ENCODE data around the gene SLC44A1. TPM values are rescaled to one million over a fixed set of nuclear protein-coding genes. Genes with fewer than 3 reads are reported as not detected.

Gene SLC44A1
- polyA plus RNA-seq, 3 donors: 6.9 to 52.1 (median 46.5) TPM

DNA sequence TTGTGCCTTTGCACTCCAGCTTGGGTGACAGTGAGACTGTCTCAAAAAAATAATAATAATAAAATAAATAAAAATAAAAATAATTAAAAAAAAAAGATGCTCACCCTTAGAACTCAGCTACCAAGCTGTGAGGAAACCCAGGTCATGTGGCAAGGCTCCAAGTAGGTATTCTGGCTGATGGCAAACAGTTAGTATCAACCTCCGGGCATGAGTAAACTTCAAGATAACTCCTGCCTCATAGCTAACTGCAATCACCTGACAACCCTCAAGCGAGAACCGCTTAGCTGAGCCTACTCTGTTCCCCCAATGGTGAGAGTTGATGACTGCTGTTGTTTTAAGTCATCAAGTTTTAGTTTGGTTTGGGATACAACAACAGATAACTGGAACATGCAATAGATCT lies 6.1 kb upstream of the SLC44A1 start:
- no peak for DNase-seq
- H3K4me2 ChIP-seq (replicated peaks; ENCODE audit: extremely low read depth, low read length, poor library complexity, severe bottlenecking): no peak overlapping the region
- H3K4me3 ChIP-seq (replicated peaks in 1 of 3; ENCODE audit: low read depth in 2 of 3, low read length in 3 of 3): no peak overlapping the region
- H3K36me3 ChIP-seq (replicated peaks in 1 of 2; ENCODE audit: control insufficient read depth in 1 of 2, insufficient read depth in 2 of 2, low read length in 2 of 2): no peaks in the 10 kb centered on the region
- WGBS (ENCODE audit: insufficient coverage): no CpG with 5 or more reads among the region's 3 CpGs
- peaks cover 3 to 14% of the 10 kb centered on the region in 2 donors for H3K4me1 ChIP-seq (ENCODE audit: control insufficient read depth in 1 of 2, insufficient read depth in 2 of 2, low read length in 2 of 2)
- intact Hi-C loops (cut with micrococcal nuclease): no loop called here
- no peaks in the 10 kb centered on the region for H4K20me1 ChIP-seq (ENCODE audit: insufficient read depth, low read length)
- H3K9ac ChIP-seq (ENCODE audit: insufficient read depth, low read length, poor library complexity, severe bottlenecking): no peak overlapping the region
- H3K27ac ChIP-seq (ENCODE audit: low read depth in 1 of 2, low read length in 2 of 2): no peak overlapping the region
- Mint-ChIP-seq H3K36me3 (no peaks in the 10 kb centered on the region), H3K4me3 (no peak overlapping the region), H3K27ac (no peak overlapping the region), H3K27me3 (ENCODE audit: low read depth in 3 of 3) (peaks cover 0 to 3% (median 3%) of the 10 kb centered on the region in 3 donors), H3K4me1 (peaks cover 18% of the 10 kb centered on the region), H3K9me3 (no peaks in the 10 kb centered on the region)
- H2AFZ ChIP-seq (ENCODE audit: insufficient read depth, low read depth, low read length, poor library complexity, severe bottlenecking): no peak overlapping the region
- no peaks in the 10 kb centered on the region for H3K9me3 ChIP-seq (replicated peaks in 1 of 2; ENCODE audit: control insufficient read depth in 1 of 2, insufficient read depth in 1 of 2, low read length in 2 of 2)
- TF ChIP-seq, protein P1, sequence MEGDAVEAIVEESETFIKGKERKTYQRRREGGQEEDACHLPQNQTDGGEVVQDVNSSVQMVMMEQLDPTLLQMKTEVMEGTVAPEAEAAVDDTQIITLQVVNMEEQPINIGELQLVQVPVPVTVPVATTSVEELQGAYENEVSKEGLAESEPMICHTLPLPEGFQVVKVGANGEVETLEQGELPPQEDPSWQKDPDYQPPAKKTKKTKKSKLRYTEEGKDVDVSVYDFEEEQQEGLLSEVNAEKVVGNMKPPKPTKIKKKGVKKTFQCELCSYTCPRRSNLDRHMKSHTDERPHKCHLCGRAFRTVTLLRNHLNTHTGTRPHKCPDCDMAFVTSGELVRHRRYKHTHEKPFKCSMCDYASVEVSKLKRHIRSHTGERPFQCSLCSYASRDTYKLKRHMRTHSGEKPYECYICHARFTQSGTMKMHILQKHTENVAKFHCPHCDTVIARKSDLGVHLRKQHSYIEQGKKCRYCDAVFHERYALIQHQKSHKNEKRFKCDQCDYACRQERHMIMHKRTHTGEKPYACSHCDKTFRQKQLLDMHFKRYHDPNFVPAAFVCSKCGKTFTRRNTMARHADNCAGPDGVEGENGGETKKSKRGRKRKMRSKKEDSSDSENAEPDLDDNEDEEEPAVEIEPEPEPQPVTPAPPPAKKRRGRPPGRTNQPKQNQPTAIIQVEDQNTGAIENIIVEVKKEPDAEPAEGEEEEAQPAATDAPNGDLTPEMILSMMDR (IDR thresholded peaks at IDR 0.05): no peak
- no peaks in the 10 kb centered on the region for H3K79me2 ChIP-seq (ENCODE audit: insufficient read depth, low read length)
- no peaks in the 10 kb centered on the region for H3K27me3 ChIP-seq (ENCODE audit: control insufficient read depth in 2 of 2, insufficient read depth in 2 of 2, low read length in 2 of 2)

GRCh38 chr9:105241356-105242043 lies 3.0 kb upstream of the SLC44A1 start:
- intact Hi-C loops (cut with micrococcal nuclease): loop anchor here in 1 of 2 donors (10.0 kb wide), 2 partner anchors 47 to 317 kb away; partner anchors contain the start of gene ABCA1
- peaks cover 31% of the 10 kb centered on the region for H3K4me1 Mint-ChIP-seq
- no peak for DNase-seq
- H3K79me2 ChIP-seq (ENCODE audit: insufficient read depth, low read length): peaks cover 19% of the 10 kb centered on the region
- H3K36me3 ChIP-seq (replicated peaks in 1 of 2; ENCODE audit: control insufficient read depth in 1 of 2, insufficient read depth in 2 of 2, low read length in 2 of 2): no peaks in the 10 kb centered on the region
- peak overlapping the region in 1 of 7 donors; percentile 8 for H3K27ac Mint-ChIP-seq
- H4K20me1 ChIP-seq (ENCODE audit: insufficient read depth, low read length): peaks cover 4% of the 10 kb centered on the region
- TF ChIP-seq, protein P1 (IDR thresholded peaks at IDR 0.05): no peak
- no peak overlapping the region for H3K4me3 ChIP-seq (replicated peaks in 1 of 3; ENCODE audit: low read depth in 2 of 3, low read length in 3 of 3)
- no peak overlapping the region for H3K4me2 ChIP-seq (replicated peaks; ENCODE audit: extremely low read depth, low read length, poor library complexity, severe bottlenecking)
- H3K4me3 Mint-ChIP-seq: no peak overlapping the region
- no peak overlapping the region for H3K27ac ChIP-seq (ENCODE audit: low read depth in 1 of 2, low read length in 2 of 2)
- no peak overlapping the region for H3K9ac ChIP-seq (ENCODE audit: insufficient read depth, low read length, poor library complexity, severe bottlenecking)
- H3K4me1 ChIP-seq (ENCODE audit: control insufficient read depth in 1 of 2, insufficient read depth in 2 of 2, low read length in 2 of 2): peaks cover 15 to 24% of the 10 kb centered on the region in 2 donors
- H3K9me3 Mint-ChIP-seq: peaks cover 0 to 2% (median 0%) of the 10 kb centered on the region in 7 donors
- peak overlapping the region; percentile 48 for H2AFZ ChIP-seq (ENCODE audit: insufficient read depth, low read depth, low read length, poor library complexity, severe bottlenecking)
- no CpG with 5 or more reads among the region's 4 CpGs for WGBS (ENCODE audit: insufficient coverage)
- no peaks in the 10 kb centered on the region for H3K27me3 ChIP-seq (ENCODE audit: control insufficient read depth in 2 of 2, insufficient read depth in 2 of 2, low read length in 2 of 2)
- no peaks in the 10 kb centered on the region for H3K36me3 Mint-ChIP-seq
- H3K9me3 ChIP-seq (replicated peaks in 1 of 2; ENCODE audit: control insufficient read depth in 1 of 2, insufficient read depth in 1 of 2, low read length in 2 of 2): no peaks in the 10 kb centered on the region
- H3K27me3 Mint-ChIP-seq (ENCODE audit: low read depth in 3 of 3): peaks cover 0 to 4% (median 3%) of the 10 kb centered on the region in 3 donors
